Measurements from ENCODE around the gene GPC2.
"Not testable (repeated sequence)": the region's sequence is repeated elsewhere in the genome, so short reads cannot be mapped to it uniquely, and the experiment has no call there.

The GPC2 gene

DNA sequence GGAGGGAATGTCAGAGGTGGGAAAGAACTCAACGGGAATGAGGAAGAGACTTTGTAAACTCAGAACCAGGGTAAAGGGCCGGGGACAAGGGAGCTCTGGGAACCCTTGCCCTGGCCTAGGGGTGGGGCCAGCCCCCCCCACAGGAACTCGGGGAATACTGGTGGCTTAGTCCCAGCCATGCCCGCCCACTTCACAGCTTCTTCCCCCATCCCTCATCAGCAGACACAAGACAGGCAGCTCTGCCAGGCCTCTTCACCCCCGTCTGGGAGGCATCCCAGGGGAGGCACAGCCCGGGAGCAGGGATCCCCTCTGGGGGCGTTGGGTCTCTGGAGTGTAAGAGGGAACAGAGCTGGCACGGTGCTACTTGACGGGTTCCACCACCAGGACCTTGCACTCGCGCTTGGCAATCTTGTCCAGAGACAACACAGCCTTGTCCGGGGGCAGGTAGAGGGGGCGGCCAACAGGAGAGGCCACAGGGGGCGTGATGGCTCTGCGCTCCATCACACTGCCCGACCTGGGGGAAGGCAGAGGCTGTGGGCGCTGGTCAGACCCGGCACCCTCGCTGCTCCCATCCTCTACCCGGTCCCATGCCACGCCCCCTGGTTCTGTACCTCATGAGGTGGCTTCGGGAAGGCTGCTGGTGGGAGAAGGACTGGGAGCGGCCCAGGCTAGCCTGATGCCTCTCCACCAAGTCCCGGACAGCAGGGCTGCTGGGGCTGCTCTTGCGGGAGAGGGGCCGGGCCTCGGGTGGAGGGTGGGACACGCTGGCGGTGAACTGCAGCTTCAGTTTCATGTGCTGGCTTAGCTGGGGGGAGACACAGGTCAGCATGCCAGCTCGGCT is 22.3 kb downstream of the GPC2 start:
- intact Hi-C loops (cut with DNase I), result no loop called here
- peak in 3 of 10 donors; percentile 45 to 85 (median 72) for DNase-seq

DNA sequence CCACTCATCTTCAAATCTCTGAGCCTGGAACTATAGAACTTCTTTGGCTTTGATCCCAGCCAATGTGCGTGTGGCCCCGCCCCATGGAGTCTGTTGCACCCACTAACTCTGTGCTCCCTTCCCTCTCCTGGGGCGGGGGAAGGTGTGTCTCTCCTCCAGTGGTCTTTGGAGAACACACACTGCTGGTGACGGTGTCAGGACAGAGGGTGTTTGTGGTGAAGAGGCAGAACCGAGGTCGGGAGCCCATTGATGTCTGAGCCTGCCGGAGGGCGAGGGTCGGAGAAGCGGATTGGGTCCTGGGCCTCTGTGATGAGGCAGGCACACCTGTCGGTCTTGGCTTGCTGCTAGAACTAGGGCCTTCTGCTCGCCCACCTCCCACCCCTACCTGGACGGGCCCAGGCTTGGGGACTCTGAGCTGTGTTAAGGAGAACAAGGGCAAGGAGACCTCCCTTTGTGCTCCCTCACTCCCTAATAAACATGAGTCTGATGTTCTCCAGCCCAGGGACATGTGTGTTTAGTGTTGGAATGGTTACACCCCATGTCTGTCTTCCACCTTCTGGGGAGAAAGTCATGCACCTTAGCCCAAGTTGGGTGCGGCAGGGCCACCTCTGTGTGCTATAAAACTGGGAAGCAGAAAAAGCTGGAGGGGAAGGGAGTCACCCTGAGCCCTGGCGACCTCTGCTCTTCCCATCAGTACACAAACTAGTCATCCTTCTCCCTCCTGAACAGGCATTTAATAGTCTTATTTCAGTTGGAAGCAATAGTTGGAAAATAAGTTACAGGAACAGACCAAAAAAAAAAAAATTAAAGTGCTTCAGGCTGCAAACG is 23.3 kb downstream of the GPC2 start:
- peak in 2 of 10 donors; percentile 81 to 82 for DNase-seq
- intact Hi-C loops (cut with DNase I), result no loop called here

DNA sequence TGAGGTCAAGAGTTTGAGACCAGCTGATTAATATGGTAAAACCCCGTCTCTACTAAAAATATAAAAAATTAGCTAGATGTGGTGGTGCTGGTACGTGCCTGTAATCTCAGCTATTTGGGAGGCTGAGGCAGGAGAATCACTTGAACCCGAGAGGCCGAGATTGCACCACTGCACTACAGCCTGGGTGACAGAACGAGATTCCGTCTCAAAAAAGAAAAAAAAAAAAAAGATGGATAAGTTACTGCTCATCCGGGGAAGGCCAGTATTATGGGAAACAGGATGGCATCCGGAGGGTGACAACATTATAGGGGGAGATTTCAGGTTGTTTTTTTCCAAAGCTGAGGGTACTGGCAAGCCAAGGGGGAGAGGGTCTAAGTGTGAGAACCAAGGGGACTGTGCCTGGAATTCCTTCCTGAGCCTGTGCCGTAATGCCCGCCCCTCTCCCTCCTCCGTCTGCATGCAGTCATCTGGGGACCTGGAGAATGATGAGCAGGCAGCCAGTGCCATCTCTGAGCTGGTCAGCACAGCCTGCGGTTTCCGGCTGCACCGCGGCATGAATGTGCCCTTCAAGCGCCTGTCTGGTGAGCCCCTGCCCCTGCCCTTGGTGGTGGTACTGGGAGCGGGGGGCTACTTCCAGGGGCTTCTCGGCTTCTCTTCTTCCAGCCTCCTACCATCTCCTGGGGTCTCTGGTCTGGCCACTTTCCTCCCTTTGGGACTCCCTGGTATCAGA is 24.1 kb downstream of the GPC2 start:
- DNase-seq, result peak in 1 of 10 donors; percentile 67
- intact Hi-C loops (cut with DNase I), result no loop called here

DNA sequence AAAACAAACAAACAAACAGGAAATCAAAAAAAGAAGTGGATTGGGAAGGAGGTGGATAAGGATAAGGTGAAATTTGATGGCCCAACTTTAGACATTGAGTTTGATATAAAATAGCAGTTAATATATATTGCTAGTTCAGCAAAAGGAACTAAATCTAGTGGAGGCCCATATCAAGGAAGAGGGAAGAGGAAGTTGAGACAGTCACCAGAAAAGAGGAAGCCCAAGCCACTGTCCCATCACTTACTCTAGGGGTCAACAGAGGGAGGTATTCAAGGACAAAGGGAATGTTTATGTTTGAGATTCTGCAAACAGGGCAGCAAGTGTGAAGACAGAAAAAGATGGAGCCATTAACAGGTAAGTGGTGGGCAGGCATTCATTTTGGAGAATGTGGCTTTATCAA is 24.8 kb downstream of the GPC2 start:
- DNase-seq, result no peak
- intact Hi-C loops (cut with DNase I), result no loop called here

DNA sequence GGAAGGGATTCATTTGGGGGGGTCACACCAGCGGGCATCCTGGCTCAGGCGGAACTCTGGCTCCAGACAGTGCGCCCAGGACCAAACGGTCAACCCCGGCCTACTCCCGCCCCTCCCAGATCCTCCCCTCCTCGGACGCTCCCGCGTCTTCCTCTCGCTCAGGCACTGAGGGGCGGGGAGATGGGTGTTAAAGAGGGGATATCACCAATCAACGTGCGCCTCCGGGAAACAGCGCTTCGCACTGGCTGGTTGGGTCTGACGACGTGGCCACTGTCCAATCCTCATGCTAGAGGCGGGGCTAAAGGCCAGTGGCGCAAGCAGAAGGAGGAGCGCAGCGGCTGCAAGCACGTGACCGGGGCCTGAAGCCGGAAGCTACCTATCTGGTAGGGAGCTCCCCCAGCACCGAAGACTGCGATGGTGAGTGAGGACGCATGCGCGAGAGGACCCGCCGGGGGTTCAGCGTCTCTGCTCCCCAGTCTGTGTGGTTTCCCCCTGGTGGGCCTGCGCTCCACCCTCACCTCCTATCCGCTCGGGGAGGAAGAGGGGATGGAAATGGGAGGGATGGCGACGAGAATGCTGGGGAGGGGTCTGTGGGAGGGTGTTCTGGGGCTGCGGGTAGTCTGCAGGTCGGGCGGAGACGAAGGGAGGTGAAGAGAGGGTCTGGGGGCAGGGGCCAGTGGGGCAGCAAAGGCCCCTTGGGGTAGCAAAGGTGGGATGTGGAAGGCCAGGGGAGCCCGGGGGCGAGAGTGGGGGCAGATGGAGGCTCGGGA is 28.4 kb downstream of the GPC2 start, which contains the start of gene LAMTOR4:
LAMTOR4 (plus strand) TSS at position 360 of the 770 bp plus-strand sequence; CDS start at position 415, 55 bp downstream.
- peak; percentile 99 to 100 (median 99) for DNase-seq
- intact Hi-C loops (cut with DNase I), result no loop called here

DNA sequence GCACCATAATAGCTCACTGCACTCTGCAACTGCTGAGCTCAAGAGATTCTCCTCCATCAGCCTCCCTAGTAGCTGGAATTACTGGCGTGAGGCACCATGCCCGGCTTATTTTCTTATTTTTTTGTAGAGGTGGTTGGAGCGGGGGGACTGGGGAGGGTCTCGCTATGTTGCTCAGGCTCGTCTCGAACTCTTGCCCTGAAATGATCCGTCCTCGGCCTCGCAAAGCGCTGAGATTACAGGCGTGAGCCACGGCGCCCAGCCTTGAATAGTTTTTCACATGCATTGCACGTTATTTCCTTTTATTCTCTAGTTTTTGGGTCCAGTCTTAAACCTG is 29.0 kb downstream of the GPC2 start:
- DNase-seq, result no peak
- intact Hi-C loops (cut with DNase I), result no loop called here

DNA sequence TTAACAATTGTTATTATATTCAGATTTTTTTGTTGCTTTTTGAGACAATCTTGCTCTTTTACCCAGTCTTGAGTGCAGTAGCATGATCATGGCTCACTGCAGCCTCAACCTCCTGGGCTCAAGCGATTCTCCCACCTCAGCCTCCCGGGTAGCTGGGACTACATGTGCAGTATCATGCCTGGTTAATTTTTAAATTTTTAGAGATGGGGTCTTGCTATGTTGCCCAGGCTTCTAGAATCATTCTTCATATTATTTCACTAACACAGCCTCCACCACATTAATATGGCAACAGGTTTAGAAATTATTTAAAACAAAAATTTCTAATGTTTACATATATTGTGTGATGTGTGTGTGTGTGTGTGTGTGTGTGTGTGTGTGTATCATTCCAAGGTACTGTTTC is 29.9 kb downstream of the GPC2 start:
- DNase-seq, result peak in 2 of 10 donors; percentile 2 to 14
- intact Hi-C loops (cut with DNase I), result no loop called here

DNA sequence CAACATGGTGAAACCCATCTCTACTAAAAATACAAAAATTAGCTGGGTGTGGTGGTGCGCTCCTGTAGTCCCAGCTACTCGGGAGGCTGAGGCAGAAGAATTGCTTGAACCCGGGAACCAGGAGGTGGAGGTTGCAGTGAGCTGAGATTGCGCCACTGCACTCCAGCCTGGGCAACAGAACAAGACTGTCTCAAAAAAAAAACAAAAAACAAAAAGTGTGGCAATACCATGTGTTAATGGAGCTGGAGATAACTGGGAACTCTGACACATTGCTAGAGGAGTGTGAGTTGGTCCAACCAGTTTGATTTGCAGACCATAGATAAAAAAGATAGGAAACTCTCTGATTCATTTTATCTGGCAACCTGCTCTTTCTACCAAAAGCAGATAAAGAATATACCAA is 30.8 kb downstream of the GPC2 start:
- intact Hi-C loops (cut with DNase I); DNase-seq: not testable (repeated sequence)

DNA sequence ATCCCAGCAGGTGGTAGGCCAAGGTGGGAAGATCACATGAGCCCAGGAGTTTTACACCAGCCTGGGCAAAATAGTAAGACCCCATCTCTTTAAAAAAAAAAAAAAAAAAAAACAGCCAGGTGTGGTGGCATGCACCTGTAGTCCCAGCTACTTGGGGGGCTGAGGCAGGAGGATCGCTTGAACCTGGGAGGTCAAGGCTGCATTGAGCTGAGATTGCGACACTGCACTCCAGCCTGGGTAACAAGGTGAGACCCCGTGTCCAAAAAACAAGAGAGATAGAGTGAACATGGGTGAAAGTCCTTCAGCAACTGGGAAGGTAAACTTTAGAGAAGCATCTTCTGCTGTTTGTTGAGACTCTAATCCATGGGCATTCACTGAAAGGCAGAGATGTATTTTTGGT is 34.7 kb downstream of the GPC2 start:
- peak in 2 of 10 donors; percentile 7 to 10 for DNase-seq
- intact Hi-C loops (cut with DNase I), result no loop called here

DNA sequence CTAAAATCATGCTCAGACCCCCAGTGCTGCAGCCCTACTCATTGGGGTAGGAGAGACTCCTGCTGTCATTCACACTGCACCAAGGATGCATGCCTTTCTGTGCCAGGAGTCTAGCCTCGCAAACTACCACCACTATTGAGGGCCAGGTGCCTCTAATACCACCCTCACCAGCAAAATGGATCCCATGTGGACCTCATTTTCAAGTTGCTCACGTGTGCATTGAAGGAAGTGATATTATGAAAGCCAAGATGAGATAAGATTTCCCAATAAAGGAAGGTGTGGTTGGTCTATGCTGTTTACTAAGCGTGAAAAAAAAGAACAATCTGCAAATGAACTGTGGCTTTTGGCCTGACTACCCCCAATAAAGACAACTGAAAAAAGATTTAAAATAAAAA is 35.6 kb downstream of the GPC2 start:
- intact Hi-C loops (cut with DNase I), result no loop called here
- peak in 1 of 10 donors; percentile 38 for DNase-seq

DNA sequence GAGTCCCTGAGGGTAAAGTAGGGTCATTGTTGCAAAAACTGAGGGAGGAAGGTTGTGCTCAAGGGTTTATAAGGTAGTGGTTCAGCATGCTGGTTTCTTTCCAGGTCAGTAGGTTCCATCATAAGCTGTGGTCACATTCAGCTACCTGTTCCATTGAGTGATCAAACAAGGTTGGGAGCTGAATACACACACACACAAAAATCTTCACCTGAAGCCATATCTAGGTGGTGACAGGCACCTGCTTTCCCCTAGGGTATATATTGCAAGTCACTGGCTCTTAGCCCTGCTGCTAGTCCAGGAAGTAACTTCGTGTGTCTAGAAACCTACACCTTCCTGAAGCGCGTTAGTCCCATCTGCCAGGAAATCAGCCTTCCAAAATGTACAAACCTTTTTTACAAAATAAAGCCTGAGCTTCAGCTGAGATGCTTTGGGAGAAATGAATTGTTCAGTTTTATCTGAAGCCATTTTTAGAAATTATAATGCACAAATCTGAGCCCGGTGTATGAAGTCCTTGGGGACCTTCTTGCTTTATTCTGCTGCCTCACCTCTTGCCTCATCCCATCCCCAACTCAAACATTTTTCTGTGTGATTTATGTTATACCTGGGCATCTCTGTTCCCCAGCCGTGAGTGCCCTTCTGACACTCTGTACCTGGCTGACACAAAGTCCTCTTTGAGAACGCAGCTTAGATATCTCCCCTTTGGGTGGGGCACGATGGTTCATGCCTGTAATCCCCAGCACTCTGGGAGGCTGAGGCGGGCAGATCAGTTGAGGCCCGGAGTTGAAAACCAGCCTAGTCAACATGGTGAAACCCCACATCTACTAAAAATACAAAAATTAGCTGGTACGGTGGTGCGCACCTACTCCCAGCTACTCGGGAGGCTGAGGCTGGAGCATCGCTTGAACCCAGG is 39.1 kb downstream of the GPC2 start:
- intact Hi-C loops (cut with DNase I), result loop anchor here (10.0 kb wide), 1 partner anchor 77 kb away; the partner anchor contains the start of gene PVRIG
- DNase-seq, result peak in 2 of 10 donors; percentile 18 to 50

DNA sequence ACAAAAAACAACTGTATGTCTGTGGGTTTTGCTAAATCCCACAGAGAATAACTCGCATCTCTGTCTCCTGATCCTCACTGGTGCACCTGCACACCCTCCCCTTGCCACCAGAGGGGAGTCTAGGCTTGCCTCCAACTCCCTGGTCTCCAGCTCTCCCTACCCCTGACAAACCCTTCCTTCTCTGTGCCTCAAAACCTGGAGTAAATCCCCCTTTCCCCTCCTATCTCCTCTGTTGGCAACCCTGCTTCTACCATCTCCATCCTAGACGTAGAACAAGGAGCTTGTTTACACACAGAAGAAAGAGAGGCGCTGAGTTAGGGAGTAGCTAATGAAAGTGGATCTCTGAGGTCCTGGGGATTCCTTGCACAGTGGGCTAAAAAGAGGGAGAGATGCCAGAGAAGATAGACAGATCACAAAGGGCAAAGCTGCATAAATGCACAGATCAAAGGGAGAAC is 44.5 kb downstream of the GPC2 start:
- DNase-seq, result peak in 8 of 10 donors; percentile 25 to 94 (median 51)
- intact Hi-C loops (cut with DNase I), result loop anchor here (10.0 kb wide), 1 partner anchor 82 kb away; the partner anchor contains the start of gene PVRIG

DNA sequence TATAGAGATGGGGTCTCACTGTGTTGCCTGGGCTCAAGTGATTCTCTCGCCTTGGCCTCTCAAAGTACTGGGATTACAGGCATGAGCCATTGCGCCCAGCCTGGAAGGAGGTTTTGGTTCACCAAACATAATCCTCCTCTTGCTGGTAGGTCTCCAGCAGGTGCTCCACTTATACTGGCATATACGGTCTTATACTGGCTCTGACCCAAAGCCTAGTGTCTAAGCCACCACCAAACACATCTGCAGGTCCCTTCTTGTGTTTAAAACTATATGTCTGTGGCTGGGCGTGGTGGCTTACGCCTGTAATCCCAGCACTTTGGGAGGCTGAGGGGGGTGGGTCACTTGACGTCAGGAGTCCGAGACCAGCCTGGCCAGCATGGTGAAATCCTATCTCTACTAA is 45.1 kb downstream of the GPC2 start:
- DNase-seq, result peak in 2 of 10 donors; percentile 8 to 22
- intact Hi-C loops (cut with DNase I), result loop anchor here (10.0 kb wide), 1 partner anchor 83 kb away; the partner anchor contains the start of gene PVRIG

DNA sequence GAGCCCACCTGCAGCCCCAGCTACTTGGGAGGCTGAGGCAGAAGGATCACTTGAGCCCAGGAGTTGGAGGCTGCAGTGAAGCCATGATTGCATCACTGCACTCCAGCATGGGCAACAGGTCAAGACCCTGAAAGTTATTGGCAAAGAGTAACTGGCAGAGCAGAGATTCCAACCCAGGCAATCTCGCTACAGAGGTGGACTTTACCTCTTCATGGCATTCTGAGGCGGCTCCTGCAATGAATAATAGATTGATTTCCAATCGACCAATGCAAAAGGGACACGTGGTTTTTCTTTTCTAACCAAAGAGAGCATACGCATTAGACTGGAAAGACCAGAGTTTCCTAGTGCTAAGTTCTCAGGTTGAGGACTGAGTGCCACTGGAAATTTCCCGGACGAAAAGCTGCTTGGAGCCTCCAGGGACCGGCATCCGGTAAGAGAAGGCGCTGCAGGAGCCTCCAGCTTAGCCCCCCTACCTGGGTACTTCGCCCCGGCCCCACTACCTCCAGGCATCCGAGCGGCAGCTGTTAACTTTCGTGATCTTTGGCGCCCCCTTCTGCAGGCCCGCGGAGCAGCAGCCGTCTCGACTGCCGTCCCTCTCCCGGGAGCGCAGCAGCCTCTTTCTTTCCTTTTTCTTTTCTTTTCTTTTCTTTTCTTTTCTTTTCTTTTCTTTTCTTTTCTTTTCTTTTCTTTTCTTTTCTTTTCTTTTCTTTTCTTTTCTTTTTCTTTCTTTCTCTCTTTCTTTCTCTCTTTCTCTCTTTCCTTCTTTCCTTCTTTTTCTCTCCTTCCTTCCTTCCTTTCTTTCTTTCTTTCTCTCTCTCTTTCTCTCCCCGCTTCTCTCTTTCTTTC is 46.4 kb downstream of the GPC2 start:
- peak; percentile 56 to 96 (median 86) for DNase-seq
- intact Hi-C loops (cut with DNase I), result loop anchor here (10.0 kb wide), 1 partner anchor 84 kb away; the partner anchor contains the start of gene PVRIG

DNA sequence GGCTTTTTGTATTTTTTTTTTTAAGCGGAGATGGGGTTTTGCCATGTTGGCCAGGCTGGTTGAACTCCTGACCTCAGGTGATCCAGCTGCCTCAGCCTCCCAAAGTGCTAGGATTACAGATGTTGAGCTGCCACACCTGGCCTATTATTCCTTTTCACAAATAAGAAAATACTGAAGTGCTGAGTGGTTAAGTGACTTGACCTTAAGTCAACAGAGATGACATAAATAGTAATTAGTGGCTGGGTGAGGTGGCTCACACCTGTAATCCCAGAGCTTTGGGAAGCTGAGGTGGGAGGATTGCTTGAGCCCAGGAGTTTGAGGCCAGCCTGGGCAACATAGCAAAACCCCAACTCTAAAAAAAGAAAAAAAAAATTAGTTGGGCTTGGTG is 47.0 kb downstream of the GPC2 start:
- intact Hi-C loops (cut with DNase I), result loop anchor here (10.0 kb wide), 1 partner anchor 85 kb away; the partner anchor contains the start of gene PVRIG
- DNase-seq, result peak in 2 of 10 donors; percentile 2 to 3

DNA sequence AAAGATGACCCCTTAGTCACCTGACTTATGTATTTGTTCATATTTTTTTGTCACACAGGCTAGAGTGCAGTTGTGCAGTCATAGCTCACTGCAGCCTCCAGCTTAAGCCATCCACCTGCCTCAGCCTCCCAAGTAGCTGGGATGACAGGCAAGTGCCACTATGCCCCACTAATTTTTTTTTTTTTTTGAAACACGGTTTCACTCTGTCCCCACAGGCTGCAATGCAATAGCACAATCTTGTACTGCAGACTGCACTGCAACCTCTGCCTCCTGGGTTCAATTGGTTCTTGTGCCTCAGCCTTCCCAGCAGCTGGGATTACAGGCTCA is 48.6 kb downstream of the GPC2 start:
- intact Hi-C loops (cut with DNase I), result no loop called here
- peak in 3 of 10 donors; percentile 3 to 39 (median 16) for DNase-seq

DNA sequence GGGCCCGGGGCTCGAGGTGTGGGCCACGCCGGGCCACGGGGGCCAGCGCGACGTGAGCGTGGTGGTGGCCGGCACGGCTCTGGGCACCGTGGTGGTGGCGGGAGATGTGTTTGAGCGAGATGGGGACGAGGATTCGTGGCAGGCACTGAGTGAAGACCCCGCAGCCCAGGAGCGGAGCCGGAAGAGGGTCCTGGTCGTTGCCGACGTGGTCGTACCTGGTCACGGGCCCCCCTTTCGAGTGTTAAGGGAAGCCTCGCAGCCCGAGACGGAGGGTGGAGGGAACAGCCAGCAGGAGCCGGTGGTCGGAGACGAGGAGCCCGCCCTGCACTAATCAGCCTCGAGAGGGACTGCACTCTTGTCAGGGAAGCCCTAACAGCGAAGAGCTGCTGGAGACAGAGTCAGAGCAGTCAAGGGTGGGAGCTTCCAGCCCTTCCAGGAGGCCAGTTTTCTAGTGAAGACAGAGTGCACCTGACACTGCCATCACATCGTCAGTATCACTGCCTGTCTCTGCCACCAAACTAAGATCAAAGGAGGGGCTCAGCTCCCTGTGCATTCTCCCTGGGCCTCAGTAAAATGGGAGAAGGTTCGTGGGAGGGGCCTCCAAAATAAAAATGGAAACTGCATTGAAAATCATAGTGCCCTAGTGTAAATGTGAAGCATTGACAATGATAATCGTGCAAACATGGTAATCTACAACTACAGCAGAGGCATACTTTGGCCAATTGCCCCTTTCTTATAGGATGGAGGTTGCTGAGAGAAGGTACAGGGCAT is 49.1 kb downstream of the GPC2 start:
- intact Hi-C loops (cut with DNase I), result loop anchor here (2.0 kb wide), 1 partner anchor 27 kb away; the partner anchor contains the start of genes AP4M1 and MCM7

More for the DNA sequence above, 49.1 kb downstream of the GPC2 start:
- peak in 5 of 10 donors; percentile 11 to 87 (median 75) for DNase-seq

Measured in posterior cingulate gyrus (tissue), 11 donors.